GM19043 (cell line): ENCODE measurements around the gene PSMD4.
"Not testable (repeated sequence)": the region's sequence is repeated elsewhere in the genome, so short reads cannot be mapped to it uniquely, and the experiment has no call there.

ENCODE experiments used
- ATAC-seq: cut with Tn5 transposase; IDR thresholded peaks from one replicate; pipeline ENCODE4 v1.9.1; 2021; ENCODE audit warnings: low read depth; ENCODE audit not compliant: unreplicated experiment

The PSMD4 gene

GRCh38 chr1:151254217-151255213, at the start of gene PSMD4:
TSS of gene PSMD4 (plus strand) at chr1:151254734. CDS start at chr1:151254783, 49 bp downstream.
- peak; percentile 90 for ATAC-seq

- not testable (repeated sequence) for ATAC-seq
Observed at GRCh38 chr1:151205381-151205965, 49.1 kb upstream of the PSMD4 start.

DNA sequence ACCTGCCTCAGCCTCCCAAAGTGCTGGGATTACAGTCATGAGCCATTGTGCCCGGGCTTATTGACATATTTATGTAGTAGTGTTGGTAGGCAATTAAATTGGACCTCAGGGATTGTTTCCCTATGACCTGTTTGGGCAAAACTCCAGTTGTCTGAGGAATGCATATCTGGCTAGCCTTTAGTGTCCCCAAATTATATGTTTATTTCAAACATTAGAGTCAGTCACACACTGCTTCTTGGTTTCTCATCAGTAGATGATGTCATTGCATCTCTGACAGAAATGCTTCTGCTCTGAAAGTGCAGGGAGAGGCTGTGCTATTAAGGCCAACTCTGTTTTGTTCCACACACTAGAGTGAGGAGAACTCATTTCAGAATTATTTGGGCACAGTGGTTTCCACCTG, 43.7 kb upstream of the PSMD4 start:
- ATAC-seq: no peak

DNA sequence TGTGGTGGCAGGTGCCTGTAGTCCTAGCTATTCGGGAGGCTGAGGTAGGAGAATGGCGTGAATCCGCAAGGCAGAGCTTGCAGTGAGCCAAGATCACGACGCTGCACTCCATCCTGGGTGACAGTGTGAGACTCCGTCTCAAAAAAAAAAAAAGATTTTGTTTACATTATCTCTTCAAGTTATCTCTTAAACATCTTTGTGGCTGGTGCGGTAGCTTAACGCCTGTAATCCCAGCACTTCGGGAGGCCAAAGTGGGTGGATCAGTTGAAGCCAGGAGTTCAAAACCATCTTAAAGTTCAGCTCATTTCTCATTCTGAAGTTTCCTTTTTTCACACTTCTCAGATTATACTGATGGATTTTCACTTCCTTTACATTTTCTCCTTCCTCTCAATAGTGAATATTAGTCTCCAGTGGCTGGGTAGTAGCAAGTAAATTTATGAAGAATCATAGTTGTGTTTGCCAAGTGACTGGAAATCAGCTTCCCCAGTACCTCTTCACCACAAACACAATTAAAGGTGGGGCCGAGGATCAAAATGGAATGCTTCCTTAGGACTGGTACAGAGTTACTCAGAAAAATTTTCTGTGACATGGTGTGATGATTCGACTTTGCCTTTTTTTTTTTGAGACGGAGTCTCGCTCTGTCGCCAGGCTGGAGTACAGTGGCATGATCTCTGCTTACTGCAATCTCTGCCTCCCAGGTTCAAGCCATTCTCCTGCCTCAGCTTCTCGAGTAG, 42.4 kb upstream of the PSMD4 start:
- no peak for ATAC-seq

DNA sequence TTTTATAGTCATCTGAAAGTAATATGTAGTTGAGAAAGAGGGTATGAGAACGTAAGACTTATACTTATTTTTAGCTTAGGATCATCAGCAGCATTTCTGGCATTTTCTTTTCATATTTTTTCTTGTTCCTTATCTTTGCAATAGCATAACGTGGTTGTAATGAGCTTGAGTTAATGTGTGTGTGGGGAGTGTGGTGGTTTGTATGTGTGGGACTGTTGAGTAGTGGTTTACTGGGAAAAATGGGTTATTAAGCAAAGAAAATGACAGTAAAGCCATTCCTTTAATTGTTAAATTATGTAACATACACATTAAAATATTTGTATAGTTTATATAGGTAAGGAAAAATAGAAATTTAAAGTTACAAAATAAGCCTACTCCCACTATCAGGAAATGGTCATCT, 41.0 kb upstream of the PSMD4 start:
- no peak for ATAC-seq

- no peak for ATAC-seq
Observed at GRCh38 chr1:151221616-151222015, 32.9 kb upstream of the PSMD4 start.

GRCh38 chr1:151222130-151222529, 32.4 kb upstream of the PSMD4 start:
- no peak for ATAC-seq

DNA sequence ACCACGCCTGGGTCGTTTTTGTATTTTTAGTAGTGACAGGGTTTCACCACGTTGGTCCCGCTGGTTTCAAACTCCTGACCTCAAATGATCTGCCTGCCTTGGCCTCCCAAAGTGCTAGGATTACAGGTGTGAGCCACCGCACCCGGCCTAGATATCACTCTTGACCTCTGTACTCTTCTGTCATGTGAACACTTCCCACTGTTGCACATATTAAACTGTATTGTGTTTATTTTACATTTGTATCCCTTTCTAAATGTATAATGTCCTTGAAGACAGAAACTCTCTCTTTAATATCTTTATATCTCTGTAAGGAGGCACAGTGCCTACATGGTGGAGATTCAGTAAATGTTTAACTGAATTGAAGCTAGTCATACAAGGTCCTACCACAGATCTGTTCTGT, 19.3 kb upstream of the PSMD4 start:
- ATAC-seq: no peak

- ATAC-seq: no peak
Observed at GRCh38 chr1:151237678-151238466, 16.7 kb upstream of the PSMD4 start.

DNA sequence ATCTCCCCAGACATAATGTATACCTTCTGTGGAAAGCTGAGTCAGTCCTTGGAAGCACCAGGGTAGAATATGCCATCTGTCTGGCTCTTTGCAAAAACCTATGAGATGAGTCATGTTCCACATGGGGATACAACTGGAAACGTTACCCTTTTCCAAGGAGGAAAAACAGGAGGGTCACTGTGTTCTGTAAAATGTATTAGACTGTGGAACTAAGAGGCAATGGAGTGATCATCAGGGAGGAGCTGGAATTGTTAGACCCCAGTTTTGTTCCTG, 16.1 kb upstream of the PSMD4 start:
- no peak for ATAC-seq

- no peak for ATAC-seq
Observed at GRCh38 chr1:151242442-151242841, 12.1 kb upstream of the PSMD4 start.

GRCh38 chr1:151243683-151244216, 10.8 kb upstream of the PSMD4 start:
- ATAC-seq: no peak

DNA sequence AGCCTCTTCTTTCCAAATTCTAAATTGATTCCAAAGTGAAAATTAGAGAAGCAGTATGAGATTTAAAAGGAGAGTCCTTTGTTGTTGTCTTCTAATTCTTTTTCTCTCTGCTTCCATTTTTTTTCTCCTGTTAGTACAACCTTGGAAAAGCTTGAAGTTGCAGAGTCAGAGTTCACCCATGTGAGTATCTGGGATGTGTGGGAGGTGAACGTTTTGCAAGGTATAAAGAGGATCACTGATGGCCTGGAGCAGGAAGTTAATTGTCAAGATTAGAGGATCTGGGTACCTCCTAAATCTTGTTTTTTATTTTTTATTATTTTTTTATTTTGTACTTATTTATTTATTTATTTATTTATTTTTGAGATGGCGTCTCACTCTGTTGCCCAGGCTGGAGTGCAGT, 7.7 kb upstream of the PSMD4 start:
- no peak for ATAC-seq

GRCh38 chr1:151251656-151252470, 2.7 kb upstream of the PSMD4 start:
- ATAC-seq: peak; percentile 47

DNA sequence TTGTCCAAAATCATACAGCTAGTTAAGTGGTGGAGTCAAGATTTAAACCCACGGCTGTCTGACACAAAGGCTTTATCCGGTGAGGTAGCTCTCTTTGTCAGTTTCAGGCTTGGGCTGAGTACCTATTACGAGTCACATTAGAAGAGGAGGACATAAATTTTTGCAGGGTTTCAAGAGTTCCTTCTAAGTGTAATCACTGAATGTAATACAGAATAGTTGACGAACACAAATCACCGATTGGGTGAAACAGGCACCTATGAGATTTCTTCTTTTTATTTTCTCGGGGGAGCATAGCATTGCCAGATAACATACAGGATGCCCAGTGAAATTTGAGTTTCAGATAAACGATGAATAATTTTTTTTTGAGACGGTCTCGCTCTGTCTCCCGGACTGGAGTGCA, 847 bp downstream of the PSMD4 start:
- ATAC-seq: no peak

DNA sequence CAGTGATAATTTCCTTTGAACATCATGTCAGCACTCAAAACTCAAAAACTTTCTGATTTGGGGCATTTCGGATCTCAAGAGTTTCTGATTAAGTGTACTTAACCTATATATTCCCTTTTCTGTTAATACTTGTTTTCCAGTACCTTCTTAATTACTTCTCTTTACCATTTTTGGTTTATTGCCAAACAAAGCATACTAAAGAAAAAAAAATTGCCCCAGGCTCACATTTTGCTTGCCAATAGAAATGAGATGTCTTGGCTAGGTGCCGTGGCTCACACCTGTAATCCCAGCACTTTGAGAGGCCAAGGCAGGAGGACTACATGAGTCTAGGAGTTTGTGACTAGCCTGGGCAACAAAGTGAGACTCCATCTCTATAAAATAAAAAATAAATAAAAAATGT, 4.8 kb downstream of the PSMD4 start:
- ATAC-seq: no peak

DNA sequence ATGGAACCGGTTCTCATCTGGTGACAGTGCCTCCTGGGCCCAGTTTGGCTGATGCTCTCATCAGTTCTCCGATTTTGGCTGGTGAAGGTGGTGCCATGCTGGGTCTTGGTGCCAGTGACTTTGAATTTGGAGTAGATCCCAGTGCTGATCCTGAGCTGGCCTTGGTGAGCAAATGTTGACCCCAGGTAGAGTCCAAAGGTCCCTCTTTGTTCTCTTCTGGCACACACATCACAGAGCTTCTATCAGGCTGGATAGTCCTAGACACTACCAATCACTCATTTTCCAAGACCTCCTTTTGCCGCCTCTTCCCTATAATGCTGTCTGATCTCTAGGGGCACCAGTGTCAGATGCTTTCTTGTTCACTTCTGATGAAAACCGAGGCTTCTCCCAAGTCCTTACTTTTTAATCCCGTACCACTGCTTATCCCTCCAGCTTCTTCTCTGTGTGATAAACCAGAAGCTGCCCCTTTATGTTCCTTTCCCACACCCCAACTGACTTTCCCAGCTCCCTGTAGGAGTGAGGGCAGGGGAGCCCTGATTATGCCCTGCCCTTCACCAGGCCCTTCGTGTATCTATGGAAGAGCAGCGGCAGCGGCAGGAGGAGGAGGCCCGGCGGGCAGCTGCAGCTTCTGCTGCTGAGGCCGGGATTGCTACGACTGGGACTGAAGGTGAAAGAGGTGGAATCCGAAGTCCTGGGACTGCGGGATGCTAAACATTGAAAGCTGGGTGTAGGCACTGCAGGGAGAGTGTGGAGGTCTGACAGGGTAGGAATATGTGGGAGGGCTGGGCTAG, 11.1 kb downstream of the PSMD4 start:
- no peak for ATAC-seq

- no peak for ATAC-seq
Observed at GRCh38 chr1:151266315-151266714, 11.8 kb downstream of the PSMD4 start.

GRCh38 chr1:151266821-151267220, 12.3 kb downstream of the PSMD4 start:
- ATAC-seq: no peak
